Caco-2 (cell line): Measurements from ENCODE around the gene BCOR. TPM values are rescaled to one million over a fixed set of nuclear protein-coding genes. Genes with fewer than 3 reads are reported as not detected.

ENCODE experiments used
- BruUV-seq: library from RNA; stranded (reverse); fragments of 400-500 nt; replicated peaks from 2 replicates; lab custom pipeline; 2021; lab: Mats Ljungman, UMichigan
- CTCF ChIA-PET: fragments of 300-600 bp; sonication (Branson Sonifier 250); formaldehyde crosslinking; loops from one replicate; lab custom pipeline; 2022; ENCODE audit warnings: antibody characterized with exemption; lab: Charles Lee
- POLR2A ChIA-PET: fragments of 300-600 bp; sonication (Branson Sonifier 250); formaldehyde crosslinking; loops from one replicate; lab custom pipeline; 2022; ENCODE audit warnings: antibody characterized with exemption; lab: Charles Lee
- DNase-seq, 2 experiments: peaks; one replicate each; pipeline versions ENCODE4 v3.0.0 to v3.0.0-alpha.2; 2020 to 2022
- H3K27me3 ChIP-seq: replicated peaks from 2 replicates; pipeline ENCODE4 v1.6.0; 2011; ENCODE audit warnings: low read length; ENCODE audit not compliant: control insufficient read depth, insufficient read depth
- H3K36me3 ChIP-seq: 2 replicates; pipeline ENCODE4 v1.5.1; 2011; ENCODE audit warnings: low read length; ENCODE audit not compliant: control insufficient read depth, insufficient read depth
- H3K4me1 ChIP-seq: fragments of 250-450 bp; sonication (Bioruptor Pico); 2 replicates; pipeline ENCODE4 v1.5.1; 2020; ENCODE audit warnings: mild to moderate bottlenecking
- H3K4me3 ChIP-seq: 2 replicates; pipeline ENCODE4 v1.5.1; 2011; ENCODE audit warnings: low read depth, mild to moderate bottlenecking, control low read depth, low read length
- H3K9me3 ChIP-seq: fragments of 250-450 bp; sonication (Bioruptor Pico); 2 replicates; pipeline ENCODE4 v1.5.1; 2020; ENCODE audit warnings: mild to moderate bottlenecking, moderate library complexity
- H3K27ac Mint-ChIP-seq: one replicate; pipeline ENCODE4 v1.8.0; 2022; ENCODE audit warnings: mixed read lengths; ENCODE audit not compliant: unreplicated experiment
- H3K27me3 Mint-ChIP-seq: one replicate; pipeline ENCODE4 v1.8.0; 2022; ENCODE audit warnings: mixed read lengths; ENCODE audit not compliant: insufficient read depth, unreplicated experiment
- H3K36me3 Mint-ChIP-seq: one replicate; pipeline ENCODE4 v1.8.0; 2022; ENCODE audit warnings: mild to moderate bottlenecking, mixed read lengths; ENCODE audit not compliant: insufficient read depth, unreplicated experiment
- H3K4me1 Mint-ChIP-seq: one replicate; pipeline ENCODE4 v1.8.0; 2022; ENCODE audit warnings: low read depth, mixed read lengths; ENCODE audit not compliant: unreplicated experiment
- H3K4me3 Mint-ChIP-seq: one replicate; pipeline ENCODE4 v1.8.0; 2022; ENCODE audit warnings: mild to moderate bottlenecking, moderate library complexity, mixed read lengths; ENCODE audit not compliant: unreplicated experiment
- H3K9me3 Mint-ChIP-seq: one replicate; pipeline ENCODE4 v1.8.0; 2022; ENCODE audit warnings: mixed read lengths; ENCODE audit not compliant: unreplicated experiment
- intact Hi-C: fragments of 100-400 bp; cut with micrococcal nuclease; formaldehyde crosslinking; loops from one replicate; pipeline ENCODE4 v1.10.0; 2022; ENCODE audit not compliant: unreplicated experiment
- total RNA-seq: library from RNA; stranded (reverse); gene quantifications from 2 replicates; pipeline ENCODE4 v1.2.3, GENCODE V29; 2022
- TF ChIP-seq, protein P1 (sequence below), 2 experiments: fragments of 200-600 bp in 1 of 2; IDR thresholded peaks; 1 replicate in 1 of 2; 2 replicates in 1 of 2; pipeline versions ENCODE4 v1.5.1 to v1.8.0; 2011 to 2022; ENCODE audit warnings: antibody characterized with exemption in 1 of 2, control low read depth in 1 of 2, inconsistent platforms in 1 of 2, low read depth in 1 of 2, low read length in 1 of 2, mild to moderate bottlenecking in 1 of 2, moderate library complexity in 1 of 2; ENCODE audit not compliant: insufficient read depth in 1 of 2, severe bottlenecking in 1 of 2, unreplicated experiment in 1 of 2

The BCOR gene
- total RNA-seq, 1 experiment from 2014 or later = 16.2 TPM

- Mint-ChIP-seq H3K4me3 (peak overlapping the region; percentile 82), H3K27ac (peak overlapping the region; percentile 83), H3K27me3 (no peaks in the 10 kb centered on the region), H3K9me3 (no peaks in the 10 kb centered on the region), H3K4me1 (peaks cover 6% of the 10 kb centered on the region), H3K36me3 (peaks cover 10% of the 10 kb centered on the region)
- H3K4me3 ChIP-seq = peak overlapping the region; percentile 69
- BruUV-seq = TSS peak; percentile 19
- ChIA-PET POLR2A (interaction anchor here (1.2 kb wide), 1 partner anchor 148 kb away, joined by 4 read pairs; no protein-coding TSS in a partner anchor), CTCF (interaction anchor here (1.4 kb wide), 1 partner anchor 275 kb away, joined by 4 read pairs; no protein-coding TSS in a partner anchor)
- H3K27me3 ChIP-seq = no peaks in the 10 kb centered on the region
- DNase-seq = peak in 1 of 2 experiments; percentile 7
- TF ChIP-seq, protein P1, sequence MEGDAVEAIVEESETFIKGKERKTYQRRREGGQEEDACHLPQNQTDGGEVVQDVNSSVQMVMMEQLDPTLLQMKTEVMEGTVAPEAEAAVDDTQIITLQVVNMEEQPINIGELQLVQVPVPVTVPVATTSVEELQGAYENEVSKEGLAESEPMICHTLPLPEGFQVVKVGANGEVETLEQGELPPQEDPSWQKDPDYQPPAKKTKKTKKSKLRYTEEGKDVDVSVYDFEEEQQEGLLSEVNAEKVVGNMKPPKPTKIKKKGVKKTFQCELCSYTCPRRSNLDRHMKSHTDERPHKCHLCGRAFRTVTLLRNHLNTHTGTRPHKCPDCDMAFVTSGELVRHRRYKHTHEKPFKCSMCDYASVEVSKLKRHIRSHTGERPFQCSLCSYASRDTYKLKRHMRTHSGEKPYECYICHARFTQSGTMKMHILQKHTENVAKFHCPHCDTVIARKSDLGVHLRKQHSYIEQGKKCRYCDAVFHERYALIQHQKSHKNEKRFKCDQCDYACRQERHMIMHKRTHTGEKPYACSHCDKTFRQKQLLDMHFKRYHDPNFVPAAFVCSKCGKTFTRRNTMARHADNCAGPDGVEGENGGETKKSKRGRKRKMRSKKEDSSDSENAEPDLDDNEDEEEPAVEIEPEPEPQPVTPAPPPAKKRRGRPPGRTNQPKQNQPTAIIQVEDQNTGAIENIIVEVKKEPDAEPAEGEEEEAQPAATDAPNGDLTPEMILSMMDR (IDR thresholded peaks at IDR 0.05; ENCODE audit: insufficient read depth in 1 of 2, low read depth in 1 of 2, low read length in 1 of 2, severe bottlenecking in 1 of 2, unreplicated experiment in 1 of 2) = no peak
- H3K9me3 ChIP-seq = no peaks in the 10 kb centered on the region
- peaks cover 20% of the 10 kb centered on the region for H3K4me1 ChIP-seq
- intact Hi-C loops = loop anchor here (10.0 kb wide), 1 partner anchor 351 kb away; no protein-coding TSS in a partner anchor
- H3K36me3 ChIP-seq = no peaks in the 10 kb centered on the region
These were observed 92.3 kb downstream of the BCOR start for GRCh38 chrX:40005292-40006011.

GRCh38 chrX:40004921-40005291 is 92.9 kb downstream of the BCOR start:
- DNase-seq = no peak
- POLR2A ChIA-PET = no interaction called here
- Histone ChIP-seq H3K4me1 (peaks cover 20% of the 10 kb centered on the region), H3K9me3 (no peaks in the 10 kb centered on the region), H3K27me3 (no peaks in the 10 kb centered on the region), H3K36me3 (no peaks in the 10 kb centered on the region), H3K4me3 (peak overlapping the region; percentile 69)
- intact Hi-C loops = loop anchor here (5.0 to 10.0 kb wide), 2 partner anchors 162 to 350 kb away; no protein-coding TSS in a partner anchor
- H3K36me3 Mint-ChIP-seq = peaks cover 10% of the 10 kb centered on the region
- no peaks in the 10 kb centered on the region for H3K9me3 Mint-ChIP-seq
- CTCF ChIA-PET = interaction anchor here (1.0 kb wide), 1 partner anchor 8 kb away, joined by 5 read pairs; no protein-coding TSS in a partner anchor
- peaks cover 6% of the 10 kb centered on the region for H3K4me1 Mint-ChIP-seq
- TF ChIP-seq, protein P1 (IDR thresholded peaks at IDR 0.05; ENCODE audit: insufficient read depth in 1 of 2, low read depth in 1 of 2, low read length in 1 of 2, severe bottlenecking in 1 of 2, unreplicated experiment in 1 of 2) = no peak
- no TSS peak for BruUV-seq
- H3K27ac Mint-ChIP-seq = peak overlapping the region; percentile 83
- H3K27me3 Mint-ChIP-seq = no peaks in the 10 kb centered on the region
- peak overlapping the region; percentile 82 for H3K4me3 Mint-ChIP-seq

- intact Hi-C loops = loop anchor here (5.0 to 10.0 kb wide), 2 partner anchors 163 to 349 kb away; no protein-coding TSS in a partner anchor
- Mint-ChIP-seq H3K4me1 (peaks cover 6% of the 10 kb centered on the region), H3K27me3 (no peaks in the 10 kb centered on the region), H3K36me3 (peaks cover 10% of the 10 kb centered on the region), H3K9me3 (no peaks in the 10 kb centered on the region), H3K4me3 (peak overlapping the region; percentile 82), H3K27ac (peak overlapping the region; percentile 77)
- Histone ChIP-seq H3K36me3 (no peaks in the 10 kb centered on the region), H3K4me1 (peaks cover 20% of the 10 kb centered on the region), H3K27me3 (no peaks in the 10 kb centered on the region), H3K4me3 (peak overlapping the region; percentile 12), H3K9me3 (no peaks in the 10 kb centered on the region)
- TF ChIP-seq, protein P1 (IDR thresholded peaks at IDR 0.05; ENCODE audit: insufficient read depth in 1 of 2, low read depth in 1 of 2, low read length in 1 of 2, severe bottlenecking in 1 of 2, unreplicated experiment in 1 of 2) = no peak
- POLR2A ChIA-PET = no interaction called here
- CTCF ChIA-PET = interaction anchor here (1.0 kb wide), 1 partner anchor 9 kb away, joined by 5 read pairs; no protein-coding TSS in a partner anchor
- BruUV-seq = no TSS peak
- DNase-seq = no peak
These were observed 93.6 kb downstream of the BCOR start for GRCh38 chrX:40004246-40004535.
